B cell (primary cell): ENCODE data around the gene ZNF346. TPM values are rescaled to one million over a fixed set of nuclear protein-coding genes. Genes with fewer than 3 reads are reported as not detected.

ENCODE experiments used
- ATAC-seq: fragments of 200-7000 bp; cut with Tn5 transposase; one replicate; pipeline ENCODE4 v1.10.0; 2021; ENCODE audit warnings: low read depth, mild to moderate bottlenecking, moderate number of reproducible peaks, moderate library complexity
- CTCF ChIA-PET: fragments of 350-600 bp; sonication (Branson Sonifier 250); formaldehyde crosslinking; loops from one replicate; lab custom pipeline; 2021; ENCODE audit warnings: antibody characterized with exemption, inconsistent platforms; lab: Charles Lee
- POLR2A ChIA-PET: fragments of 350-600 bp; sonication (Branson Sonifier 250); formaldehyde crosslinking; loops from one replicate; lab custom pipeline; 2021; ENCODE audit warnings: antibody characterized with exemption; lab: Charles Lee
- DNase-seq: peaks from one replicate; pipeline ENCODE4 v3.0.0; 2013
- H2AFZ ChIP-seq: 2 replicates; pipeline ENCODE4 v1.6.1; 2012; ENCODE audit warnings: mild to moderate bottlenecking, low read depth, low read length; ENCODE audit not compliant: insufficient read depth, poor library complexity, severe bottlenecking
- H3K27ac ChIP-seq, 2 donors: 1 replicate in 1 of 2; 2 replicates in 1 of 2; pipeline ENCODE4 v1.5.1; 2012 to 2013; ENCODE audit warnings: low read length in 2 of 2, mild to moderate bottlenecking in 2 of 2, moderate library complexity in 1 of 2
- H3K27me3 ChIP-seq, 4 experiments: fragments of 200-600 bp in 1 of 4; sonication (generic) in 1 of 4; replicated peaks in 1 of 4; 1 replicate in 2 of 4; 2 replicates in 2 of 4; pipeline versions ENCODE4 v1.6.1 to v1.7.0; 2013 to 2016; ENCODE audit warnings: low read length in 3 of 4, mild to moderate bottlenecking in 2 of 4, mixed read lengths in 1 of 4, moderate library complexity in 1 of 4; ENCODE audit not compliant: insufficient read depth in 4 of 4, control insufficient read depth in 3 of 4; ENCODE audit errors: control extremely low read depth in 1 of 4
- H3K36me3 ChIP-seq, 2 experiments: replicated peaks in 1 of 2; 1 replicate in 1 of 2; 2 replicates in 1 of 2; pipeline versions ENCODE4 v1.6.1 to v1.7.1; 2013; ENCODE audit warnings: low read length in 1 of 2; ENCODE audit not compliant: insufficient read depth in 2 of 2, control insufficient read depth in 1 of 2; ENCODE audit errors: control extremely low read depth in 1 of 2, extremely low read depth in 1 of 2
- H3K4me1 ChIP-seq, 2 donors: fragments of 200-600 bp in 1 of 2; sonication (generic) in 1 of 2; 1 replicate in 1 of 2; 2 replicates in 1 of 2; pipeline versions ENCODE4 v1.5.1 to v1.6.1; 2013 to 2017; ENCODE audit warnings: low read length in 2 of 2; ENCODE audit not compliant: control insufficient read depth in 2 of 2, insufficient read depth in 2 of 2
- H3K4me2 ChIP-seq: replicated peaks from 2 replicates; pipeline ENCODE3; 2012; ENCODE audit warnings: mild to moderate bottlenecking, low read depth, low read length; ENCODE audit not compliant: poor library complexity, severe bottlenecking
- H3K4me3 ChIP-seq, 5 experiments: fragments of 200-600 bp in 1 of 5; sonication (generic) in 1 of 5; 1 replicate in 3 of 5; 2 replicates in 2 of 5; pipeline versions ENCODE4 v1.5.1 to v1.7.0; 2011 to 2016; ENCODE audit warnings: low read length in 4 of 5, mild to moderate bottlenecking in 4 of 5, low read depth in 2 of 5, control low read depth in 1 of 5, moderate library complexity in 1 of 5; ENCODE audit not compliant: insufficient read depth in 1 of 5; ENCODE audit errors: control extremely low read depth in 1 of 5, extremely low read depth in 1 of 5
- H3K79me2 ChIP-seq: fragments of 200-600 bp; sonication (generic); one replicate; pipeline ENCODE4 v1.6.0; 2016; ENCODE audit warnings: low read length; ENCODE audit not compliant: control insufficient read depth, insufficient read depth
- H3K9ac ChIP-seq: fragments of 200-600 bp; sonication (generic); 2 replicates; pipeline ENCODE4 v1.6.1; 2017; ENCODE audit warnings: mild to moderate bottlenecking, low read length, moderate library complexity
- H3K9me3 ChIP-seq, 3 donors: one replicate each; pipeline versions ENCODE4 v1.6.1 to v1.7.1; 2013; ENCODE audit warnings: low read length in 2 of 3; ENCODE audit not compliant: control insufficient read depth in 2 of 3, insufficient read depth in 1 of 3; ENCODE audit errors: control extremely low read depth in 1 of 3
- H4K20me1 ChIP-seq: 2 replicates; pipeline ENCODE4 v1.6.0; 2012; ENCODE audit warnings: mild to moderate bottlenecking, low read length; ENCODE audit not compliant: insufficient read depth, control insufficient read depth, poor library complexity, severe bottlenecking
- H3K27ac Mint-ChIP-seq: one replicate; pipeline ENCODE4 v1.8.0; 2021; ENCODE audit warnings: mixed read lengths
- H3K27me3 Mint-ChIP-seq: one replicate; pipeline ENCODE4 v1.8.0; 2021; ENCODE audit warnings: mixed read lengths
- H3K4me1 Mint-ChIP-seq: one replicate; pipeline ENCODE4 v1.8.0; 2021; ENCODE audit warnings: mixed read lengths
- H3K4me3 Mint-ChIP-seq: one replicate; pipeline ENCODE4 v1.8.0; 2021; ENCODE audit warnings: mixed read lengths
- H3K9me3 Mint-ChIP-seq: one replicate; pipeline ENCODE4 v1.8.0; 2022; ENCODE audit warnings: mixed read lengths; ENCODE audit not compliant: insufficient read depth
- EZH2 ChIP-seq: IDR thresholded peaks from 2 replicates; pipeline ENCODE4 v1.6.1; 2012; ENCODE audit warnings: borderline replicate concordance, low read depth, mild to moderate bottlenecking, moderate library complexity, low read length; ENCODE audit not compliant: insufficient read depth, poor library complexity, severe bottlenecking
- WGBS: methylation state at CpG from one replicate; pipeline ENCODE4 v1.1.5; 2013; ENCODE audit warnings: missing lambda C conversion rate; ENCODE audit not compliant: insufficient coverage; 5-methylcytosine and 5-hydroxymethylcytosine counted together
- intact Hi-C: fragments of 100-400 bp; cut with micrococcal nuclease; formaldehyde crosslinking; loops from one replicate; pipeline ENCODE4 v1.10.0; 2022
- polyA plus RNA-seq: library from polyadenylated mRNA; depleted of rRNA; stranded (reverse); fragments of >200 nt; gene quantifications from 2 replicates; pipeline ENCODE4 v1.2.3, GENCODE V29; 2012
- total RNA-seq, 2 donors: library from RNA; stranded (reverse); fragments of 120-200 nt in 1 of 2; gene quantifications; 1 replicate in 1 of 2; 2 replicates in 1 of 2; pipeline versions ENCODE4 v1.2.3 to v1.2.4, GENCODE V29; 2013 to 2022
- TF ChIP-seq, protein P1 (sequence below): fragments of 200-600 bp; IDR thresholded peaks from one replicate; pipeline ENCODE4 v1.8.0; 2022; ENCODE audit warnings: antibody characterized with exemption, mild to moderate bottlenecking

Gene ZNF346
- total and polyA plus RNA-seq, 2 donors (not counting 1 experiment from before 2014, with no cell fraction given): 20.2 to 38.4 TPM

DNA sequence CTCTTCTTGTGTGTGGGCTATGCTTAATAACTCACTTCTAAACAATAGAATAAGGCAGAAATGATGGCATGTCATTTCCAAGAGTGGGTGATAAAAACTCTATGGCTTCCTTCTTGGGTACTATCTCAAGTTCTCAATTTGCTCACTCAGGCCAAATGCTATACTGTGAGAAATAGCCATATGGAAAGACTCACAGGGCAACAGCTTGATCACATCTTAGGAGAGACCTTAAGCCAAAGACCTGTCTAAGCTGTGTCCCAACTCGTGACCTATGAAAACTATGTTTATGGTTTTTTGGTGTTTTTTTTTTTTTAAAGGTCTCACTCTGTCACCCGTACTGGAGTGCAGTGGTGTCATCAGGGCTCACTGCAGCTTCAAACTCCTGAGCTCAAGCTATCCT is 13.8 kb upstream of the ZNF346 start:
- H3K27me3 ChIP-seq: no peaks in the 10 kb centered on the region
- intact Hi-C loops: loop anchor here (5.0 kb wide), 1 partner anchor 621 kb away; the partner anchor contains the start of genes HIGD2A and NOP16
- H3K9ac ChIP-seq: no peak overlapping the region
- H3K36me3 ChIP-seq: peaks cover 0 to 3% of the 10 kb centered on the region in 2 experiments
- WGBS: 100% methylated on average over 1 of the region's 2 CpGs
- CTCF ChIA-PET: interaction anchor here (1.0 to 1.2 kb wide), 2 partner anchors 12 to 433 kb away, joined by 3 read pairs; no protein-coding TSS in a partner anchor
- H3K9me3 Mint-ChIP-seq: no peaks in the 10 kb centered on the region
- H4K20me1 ChIP-seq: peaks cover 24% of the 10 kb centered on the region
- no peak overlapping the region for H3K4me3 Mint-ChIP-seq
- ATAC-seq (no peak), DNase-seq (no peak)
- H3K27me3 Mint-ChIP-seq: no peaks in the 10 kb centered on the region
- H3K4me1 Mint-ChIP-seq: peaks cover 23% of the 10 kb centered on the region
- H3K9me3 ChIP-seq: peaks cover 0 to 7% (median 0%) of the 10 kb centered on the region in 3 donors
- H3K4me1 ChIP-seq: peaks cover 18 to 27% of the 10 kb centered on the region in 2 donors
- peaks cover 41% of the 10 kb centered on the region for H3K79me2 ChIP-seq
- no peak overlapping the region for H3K4me2 ChIP-seq
- no peak overlapping the region for H3K4me3 ChIP-seq
- no peak overlapping the region for H3K27ac ChIP-seq
- TF ChIP-seq EZH2: no peak
- TF ChIP-seq, protein P1, sequence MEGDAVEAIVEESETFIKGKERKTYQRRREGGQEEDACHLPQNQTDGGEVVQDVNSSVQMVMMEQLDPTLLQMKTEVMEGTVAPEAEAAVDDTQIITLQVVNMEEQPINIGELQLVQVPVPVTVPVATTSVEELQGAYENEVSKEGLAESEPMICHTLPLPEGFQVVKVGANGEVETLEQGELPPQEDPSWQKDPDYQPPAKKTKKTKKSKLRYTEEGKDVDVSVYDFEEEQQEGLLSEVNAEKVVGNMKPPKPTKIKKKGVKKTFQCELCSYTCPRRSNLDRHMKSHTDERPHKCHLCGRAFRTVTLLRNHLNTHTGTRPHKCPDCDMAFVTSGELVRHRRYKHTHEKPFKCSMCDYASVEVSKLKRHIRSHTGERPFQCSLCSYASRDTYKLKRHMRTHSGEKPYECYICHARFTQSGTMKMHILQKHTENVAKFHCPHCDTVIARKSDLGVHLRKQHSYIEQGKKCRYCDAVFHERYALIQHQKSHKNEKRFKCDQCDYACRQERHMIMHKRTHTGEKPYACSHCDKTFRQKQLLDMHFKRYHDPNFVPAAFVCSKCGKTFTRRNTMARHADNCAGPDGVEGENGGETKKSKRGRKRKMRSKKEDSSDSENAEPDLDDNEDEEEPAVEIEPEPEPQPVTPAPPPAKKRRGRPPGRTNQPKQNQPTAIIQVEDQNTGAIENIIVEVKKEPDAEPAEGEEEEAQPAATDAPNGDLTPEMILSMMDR: no peak
- POLR2A ChIA-PET: no interaction called here
- no peak overlapping the region for H3K27ac Mint-ChIP-seq
- no peak overlapping the region for H2AFZ ChIP-seq

DNA sequence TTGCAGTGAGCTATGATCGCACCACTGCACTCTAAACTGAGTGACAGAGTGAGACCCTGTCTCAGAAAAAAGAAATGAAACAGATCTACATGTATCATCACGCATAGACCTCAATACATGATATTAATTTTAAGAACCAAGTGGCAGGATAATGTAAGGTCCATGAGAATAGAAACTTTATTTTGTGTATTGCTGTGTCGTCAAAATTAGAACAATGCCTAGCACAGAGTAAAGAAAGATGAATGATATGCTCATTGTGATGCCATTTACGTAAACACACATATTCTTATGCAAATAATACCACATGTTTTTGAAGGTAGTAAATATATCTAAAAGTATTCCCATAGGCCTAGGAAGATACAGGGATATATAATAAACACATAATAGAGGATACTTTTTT is 12.3 kb upstream of the ZNF346 start:
- no peaks in the 10 kb centered on the region for H3K27me3 Mint-ChIP-seq
- POLR2A ChIA-PET: no interaction called here
- CTCF ChIA-PET: no interaction called here

More for the DNA sequence above, 12.3 kb upstream of the ZNF346 start:
- no peak overlapping the region for H3K4me2 ChIP-seq
- H4K20me1 ChIP-seq: peaks cover 9% of the 10 kb centered on the region
- Mint-ChIP-seq H3K27ac (no peak overlapping the region), H3K4me1 (peaks cover 11% of the 10 kb centered on the region), H3K9me3 (no peaks in the 10 kb centered on the region), H3K4me3 (no peak overlapping the region)
- DNase-seq (no peak), ATAC-seq (no peak)
- H3K9me3 ChIP-seq: peaks cover 0 to 7% (median 0%) of the 10 kb centered on the region in 3 donors
- no peak overlapping the region for H3K4me3 ChIP-seq
- peaks cover 33% of the 10 kb centered on the region for H3K79me2 ChIP-seq
- H3K9ac ChIP-seq: no peak overlapping the region
- WGBS: no CpG with 5 or more reads among the region's 4 CpGs
- H2AFZ ChIP-seq: no peak overlapping the region
- H3K27me3 ChIP-seq: no peaks in the 10 kb centered on the region
- H3K36me3 ChIP-seq: no peaks in the 10 kb centered on the region
- TF ChIP-seq, protein P1: no peak
- no peak for TF ChIP-seq EZH2
- intact Hi-C loops: no loop called here
- H3K27ac ChIP-seq: no peak overlapping the region
- H3K4me1 ChIP-seq: peaks cover 3 to 14% of the 10 kb centered on the region in 2 donors
